ENCODE measurements around the gene TCF7L1.
A peak's percentile ranks its signal among the peaks of the same experiment; 100 is the strongest.
"Not testable (repeated sequence)": the region's sequence is repeated elsewhere in the genome, so short reads cannot be mapped to it uniquely, and the experiment has no call there.

TCF7L1 gene

GRCh38 chr2:85329181-85329651, 196.0 kb downstream of the TCF7L1 start:
- no peak for DNase-seq

DNA sequence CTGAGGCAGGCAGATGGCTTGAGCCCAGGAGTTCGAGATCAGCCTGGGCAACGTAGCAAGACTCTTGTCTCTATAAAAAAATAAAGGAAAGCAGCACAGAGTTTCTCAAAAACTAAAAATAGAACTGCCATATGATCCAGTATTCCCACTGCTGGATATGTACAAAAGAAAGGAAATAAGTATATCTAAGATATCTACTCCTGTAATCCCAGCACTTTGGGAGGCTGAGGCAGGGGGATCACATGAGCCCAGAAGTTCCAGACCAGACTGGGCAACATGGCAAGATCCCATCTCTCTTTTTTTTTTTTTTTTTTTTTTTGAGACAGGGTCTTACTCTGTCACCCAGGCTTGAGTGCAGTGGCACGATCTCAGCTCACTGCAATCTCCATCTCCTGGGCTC, 196.5 kb downstream of the TCF7L1 start:
- not testable (repeated sequence) for DNase-seq

GRCh38 chr2:85330839-85331636, 197.8 kb downstream of the TCF7L1 start:
- DNase-seq: peak; percentile 71

DNA sequence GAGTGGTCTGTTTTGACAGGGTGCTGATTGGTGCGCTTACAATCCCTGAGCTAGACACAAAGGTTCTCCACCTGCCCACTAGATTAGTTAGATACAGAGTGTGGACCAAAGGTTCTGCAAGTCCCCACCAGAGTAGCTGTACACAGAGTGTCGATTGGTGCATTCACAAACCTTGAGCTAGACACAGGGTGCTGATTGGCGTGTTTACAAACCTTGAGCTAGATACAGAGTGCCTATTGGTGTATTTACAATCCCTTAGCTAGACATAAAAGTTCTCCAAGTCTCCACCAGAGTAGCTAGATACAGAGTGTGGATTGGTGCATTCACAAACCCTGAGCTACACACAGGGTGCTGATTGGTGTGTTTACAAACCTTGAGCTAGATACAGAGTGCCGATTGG, 200.7 kb downstream of the TCF7L1 start:
- DNase-seq: not testable (repeated sequence)

GRCh38 chr2:85334928-85335327, 201.7 kb downstream of the TCF7L1 start:
- DNase-seq: no peak

GRCh38 chr2:85340034-85340892, 207.1 kb downstream of the TCF7L1 start:
- no peak for DNase-seq

DNA sequence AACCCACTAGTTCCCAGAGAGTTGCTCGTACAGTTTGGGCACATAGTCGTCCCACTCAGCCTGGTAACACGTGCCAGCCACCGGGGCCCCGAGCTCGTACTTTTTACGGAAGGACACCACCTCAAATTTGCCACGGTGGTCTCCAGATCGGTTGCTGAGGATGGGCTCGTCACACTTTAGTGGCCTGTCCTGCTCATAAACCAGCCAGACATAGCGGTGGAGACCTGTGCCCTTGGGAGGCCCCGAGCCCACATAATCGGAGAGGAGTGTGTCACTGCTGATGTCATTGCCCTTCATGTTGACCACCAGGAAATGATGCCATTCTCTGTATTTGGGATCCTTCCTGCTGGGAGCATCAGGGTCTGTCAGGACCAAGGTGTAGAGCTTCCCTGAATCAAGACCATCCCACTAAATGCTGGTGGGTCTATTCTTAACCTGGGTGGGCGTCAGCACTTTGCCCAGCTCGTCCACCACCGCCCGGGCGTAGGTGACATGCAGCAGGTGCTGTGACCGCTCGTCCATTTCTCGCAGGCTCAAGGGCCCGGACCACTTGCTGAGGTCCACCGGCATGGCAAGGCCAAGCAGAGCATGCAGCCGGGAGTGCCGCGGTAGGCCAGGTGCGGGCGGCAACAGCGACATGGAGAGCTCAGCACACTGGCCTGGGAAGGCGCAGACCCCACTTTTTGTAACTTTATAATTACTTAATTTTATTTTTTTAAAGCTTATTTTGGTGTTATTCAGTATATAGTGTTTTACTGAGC, 208.3 kb downstream of the TCF7L1 start:
- no peak for DNase-seq

- no peak for DNase-seq
These were observed 209.0 kb downstream of the TCF7L1 start for GRCh38 chr2:85342156-85342555.

DNA sequence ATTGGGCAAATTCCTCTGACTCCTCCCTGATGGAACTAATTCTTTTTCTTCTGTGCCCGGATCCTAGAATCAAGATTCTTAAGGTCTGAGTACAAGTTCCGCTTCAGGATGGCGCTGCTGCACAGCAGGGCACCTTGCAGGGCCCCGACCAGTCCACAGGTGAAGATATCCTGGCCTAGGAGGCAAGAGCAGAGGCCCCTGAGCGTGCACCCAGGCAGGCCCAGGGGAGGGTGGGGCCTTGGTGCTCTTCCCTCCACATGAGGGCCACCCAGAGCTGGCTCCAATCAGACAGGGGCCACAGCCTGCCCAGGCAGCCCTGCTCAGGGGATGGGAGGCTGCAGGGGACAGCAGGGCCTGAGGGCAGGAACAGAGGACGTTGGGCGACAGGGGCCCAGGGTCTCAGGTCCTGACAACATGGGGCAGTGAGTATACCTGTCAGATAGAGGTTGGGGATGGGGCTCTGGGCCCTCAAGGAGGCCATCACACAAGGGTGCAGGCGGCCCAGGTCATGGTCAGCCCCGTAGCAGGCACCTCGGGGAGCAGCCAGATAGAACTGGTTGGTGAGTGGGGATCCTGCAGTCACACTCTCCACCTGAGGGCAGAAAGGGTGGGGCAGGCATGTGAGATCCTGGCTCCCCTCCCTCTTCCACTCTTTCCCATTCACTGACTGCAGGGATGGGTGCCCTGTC, 210.2 kb downstream of the TCF7L1 start:
- not testable (repeated sequence) for DNase-seq

DNA sequence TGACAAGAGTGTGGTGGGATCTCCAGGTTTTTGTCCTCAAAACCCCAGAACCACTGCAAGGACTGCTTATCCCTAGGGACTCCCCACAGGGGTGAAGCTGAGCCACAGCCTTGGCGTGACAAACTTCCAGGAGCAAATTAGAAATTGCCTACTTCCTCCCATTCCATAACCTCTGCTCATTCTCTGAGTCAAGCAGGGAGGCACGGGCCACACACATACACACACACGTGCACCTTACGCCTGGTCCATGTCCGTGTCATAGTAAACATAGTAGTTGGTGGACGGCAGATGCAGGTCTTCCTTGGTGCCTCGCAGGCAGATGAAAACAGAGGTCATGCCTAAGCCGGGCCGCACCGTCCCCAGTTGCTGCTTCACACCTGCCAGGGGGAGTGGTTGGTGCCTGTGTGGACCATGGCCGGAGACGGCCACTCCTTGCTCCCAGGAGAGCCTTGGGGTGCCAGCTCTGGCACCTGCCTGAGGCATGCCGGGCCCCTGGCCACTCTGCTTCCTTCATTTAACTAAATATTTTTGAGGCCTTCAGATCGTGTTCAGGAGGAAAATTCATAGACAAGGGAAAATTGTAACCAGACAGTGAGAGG, 211.3 kb downstream of the TCF7L1 start:
- DNase-seq: no peak

DNA sequence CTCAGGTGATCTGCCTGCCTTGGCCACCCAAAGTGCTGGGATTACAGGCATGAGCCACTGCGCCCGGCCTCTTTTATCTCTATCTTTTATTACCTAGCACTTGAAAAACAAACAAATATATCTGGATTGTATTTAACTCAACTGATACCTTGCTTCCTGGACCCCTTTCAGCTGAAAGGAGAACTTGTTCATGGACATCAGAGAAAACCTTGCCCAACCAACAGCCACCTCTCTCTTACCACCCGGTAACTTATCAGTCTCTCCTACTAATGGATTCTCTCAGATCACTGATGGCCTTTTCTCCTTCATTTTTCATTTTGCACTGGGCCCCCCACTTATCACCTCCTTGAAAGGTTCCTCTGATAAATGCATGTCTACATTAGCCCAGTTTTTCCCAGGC, 214.4 kb downstream of the TCF7L1 start:
- DNase-seq: no peak

GRCh38 chr2:85353876-85354285, 220.7 kb downstream of the TCF7L1 start:
- peak; percentile 13 for DNase-seq

DNA sequence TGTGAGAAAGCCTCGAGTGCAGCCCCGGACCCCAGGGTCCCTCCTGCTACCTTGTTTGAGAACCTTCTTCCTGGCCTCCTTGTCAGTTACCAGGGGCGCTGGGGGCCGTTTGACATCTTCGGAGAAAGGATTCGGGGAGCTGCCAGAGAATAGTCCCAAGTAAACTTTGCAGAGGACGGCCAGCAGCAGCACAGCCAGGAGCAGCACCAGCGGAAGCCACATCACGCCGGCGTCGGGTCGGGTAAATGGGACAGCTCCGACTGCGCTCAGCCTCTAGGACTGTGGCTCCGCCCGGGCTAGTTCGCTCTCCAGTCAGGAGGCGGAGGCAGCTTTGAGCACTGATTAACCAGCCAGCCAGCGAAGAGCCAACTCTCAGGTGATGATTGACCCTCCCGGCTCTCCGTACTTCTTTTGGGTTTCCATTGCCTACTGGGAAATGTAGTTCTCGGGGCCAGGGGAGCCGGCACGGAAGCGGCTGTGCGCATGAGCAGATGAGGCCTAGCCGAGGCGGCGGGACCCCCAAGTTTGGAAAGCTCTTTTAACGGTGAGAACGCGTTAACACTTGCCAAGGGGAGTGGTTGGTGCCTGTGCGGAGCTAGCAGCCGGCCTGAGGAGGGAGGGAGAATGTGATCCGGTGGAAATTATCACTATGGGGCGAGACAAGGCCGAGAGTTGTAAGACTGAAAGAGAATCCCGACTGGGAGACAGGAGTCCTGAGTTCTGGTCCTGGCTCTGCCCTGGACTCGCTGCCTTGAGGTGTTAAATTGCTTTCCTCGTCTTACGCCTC, 221.3 kb downstream of the TCF7L1 start, which contains the start of the genes ELMOD3 and RETSAT:
ELMOD3 (plus strand) TSS at position 484 of the 787 bp plus-strand sequence. CDS start 2,430 bp downstream, outside the sequence.
RETSAT (minus strand) TSS at position 243 of the 787 bp plus-strand sequence; CDS start at position 222, 21 bp downstream.
- DNase-seq: peak; percentile 99

- no peak for DNase-seq
These were observed 221.8 kb downstream of the TCF7L1 start for GRCh38 chr2:85355073-85355410.

DNA sequence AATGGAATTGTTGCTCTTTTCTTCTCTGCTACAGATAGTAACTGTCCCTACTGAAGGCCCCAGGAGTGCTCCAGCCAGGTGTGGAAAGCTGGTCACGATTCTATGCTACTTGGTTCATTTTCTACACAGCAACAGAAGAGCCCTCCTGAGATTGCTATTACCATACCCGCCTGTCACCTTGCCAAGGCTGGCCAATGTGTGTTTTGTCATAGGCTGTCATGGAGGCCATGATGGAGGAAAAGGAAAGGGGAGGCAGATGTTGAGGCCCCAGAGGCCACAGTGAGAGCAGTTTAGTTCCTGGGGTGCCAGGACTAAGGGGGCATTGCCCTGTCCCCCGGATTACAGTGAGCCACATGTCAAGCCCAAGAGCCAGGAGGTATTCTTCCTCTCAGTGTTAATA, 222.3 kb downstream of the TCF7L1 start:
- DNase-seq: no peak

- DNase-seq: no peak
These were observed 223.0 kb downstream of the TCF7L1 start for GRCh38 chr2:85356186-85356585.

DNA sequence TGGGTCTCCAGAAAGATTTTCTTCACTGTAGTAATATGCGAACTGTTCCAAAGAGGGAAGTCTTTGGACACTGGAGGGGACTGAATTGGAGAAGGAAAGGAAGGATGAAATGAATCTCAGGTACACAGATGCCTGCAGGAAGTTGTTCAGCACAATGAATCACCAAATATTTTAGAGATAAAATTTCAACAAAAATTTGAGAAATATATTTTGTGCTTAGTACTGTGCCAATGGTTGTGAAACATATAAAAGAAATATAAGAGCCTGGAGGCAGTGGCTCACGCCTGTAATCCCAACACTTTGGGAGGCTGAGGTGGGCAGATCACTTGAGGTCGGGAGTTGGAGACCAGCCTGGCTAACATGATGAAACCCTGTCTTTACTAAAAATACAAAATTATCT, 224.5 kb downstream of the TCF7L1 start:
- no peak for DNase-seq

Data from activated CD4-positive, alpha-beta T cell treated with anti-CD3 and anti-CD28 coated beads, Interleukin-2, amount 50 U/mL, for 16 hours (primary cell).